GM19035 (cell line): ENCODE data around the gene SERTAD1.
"Not testable (repeated sequence)": the region's sequence is repeated elsewhere in the genome, so short reads cannot be mapped to it uniquely, and the experiment has no call there.

ENCODE experiments used
- ATAC-seq: cut with Tn5 transposase; IDR thresholded peaks from one replicate; pipeline ENCODE4 v1.9.1; 2021; ENCODE audit not compliant: unreplicated experiment

SERTAD1 gene

GRCh38 chr19:40422748-40423566, 2.8 kb downstream of the SERTAD1 start:
- ATAC-seq: no peak

GRCh38 chr19:40421993-40422747, 3.6 kb downstream of the SERTAD1 start:
- ATAC-seq: no peak

- peak; percentile 35 for ATAC-seq
These were observed 4.7 kb downstream of the SERTAD1 start for GRCh38 chr19:40420766-40421765.

GRCh38 chr19:40420451-40420765, 5.4 kb downstream of the SERTAD1 start:
- no peak for ATAC-seq

GRCh38 chr19:40419780-40420179, 6.0 kb downstream of the SERTAD1 start:
- no peak for ATAC-seq

- ATAC-seq: no peak
These were observed 6.7 kb downstream of the SERTAD1 start for GRCh38 chr19:40419066-40419612.

GRCh38 chr19:40418040-40418439, 7.8 kb downstream of the SERTAD1 start:
- ATAC-seq: no peak

GRCh38 chr19:40417643-40417981, 8.2 kb downstream of the SERTAD1 start:
- ATAC-seq: no peak

GRCh38 chr19:40416918-40417642, 8.7 kb downstream of the SERTAD1 start:
- no peak for ATAC-seq

- no peak for ATAC-seq
These were observed 10.0 kb downstream of the SERTAD1 start for GRCh38 chr19:40415768-40416167.

GRCh38 chr19:40414542-40415535, 11.0 kb downstream of the SERTAD1 start:
- ATAC-seq: no peak

GRCh38 chr19:40413291-40413845, 12.4 kb downstream of the SERTAD1 start, which contains the start of gene PRX:
TSS of gene PRX (minus strand) at chr19:40413378. CDS start at chr19:40407932, 5,446 bp downstream.
- no peak for ATAC-seq

- no peak for ATAC-seq
These were observed 12.9 kb downstream of the SERTAD1 start for GRCh38 chr19:40412866-40413265.

GRCh38 chr19:40411958-40412499, 13.8 kb downstream of the SERTAD1 start:
- no peak for ATAC-seq

GRCh38 chr19:40411125-40411842, 14.5 kb downstream of the SERTAD1 start:
- ATAC-seq: no peak

- no peak for ATAC-seq
These were observed 15.8 kb downstream of the SERTAD1 start for GRCh38 chr19:40410030-40410389.

- not testable (repeated sequence) for ATAC-seq
These were observed 17.2 kb downstream of the SERTAD1 start for GRCh38 chr19:40408598-40408925.
